Gastroesophageal sphincter (tissue), 4 donors: ENCODE data around the gene KNDC1. TPM values are rescaled to one million over a fixed set of nuclear protein-coding genes. Genes with fewer than 3 reads are reported as not detected.
"Not testable (repeated sequence)": the region's sequence is repeated elsewhere in the genome, so short reads cannot be mapped to it uniquely, and the experiment has no call there.

ENCODE experiments used
- ATAC-seq: fragments of 150-250 bp; one replicate; pipeline ENCODE4 v1.9.1; 2016; ENCODE audit warnings: mild to moderate bottlenecking, moderate library complexity
- H3K27ac ChIP-seq, 4 donors: fragments of 200-600 bp; sonication (generic) in 3 of 4; 1 replicate in 3 of 4; 2 replicates in 1 of 4; pipeline ENCODE4 v1.5.1; 2016 to 2019
- H3K27me3 ChIP-seq: fragments of 200-600 bp; sonication (generic); one replicate; pipeline ENCODE4 v1.5.1; 2019
- H3K36me3 ChIP-seq, 2 donors: fragments of 200-600 bp; sonication (generic); one replicate each; pipeline ENCODE4 v1.5.1; 2019; ENCODE audit warnings: control low read depth in 1 of 2
- H3K4me1 ChIP-seq, 3 donors: fragments of 200-600 bp; sonication (generic); 1 replicate in 2 of 3; 2 replicates in 1 of 3; pipeline ENCODE4 v1.5.1; 2016 to 2019; ENCODE audit warnings: control low read depth in 2 of 3
- H3K4me3 ChIP-seq, 2 donors: fragments of 200-600 bp; sonication (generic); one replicate each; pipeline ENCODE4 v1.5.1; 2019; ENCODE audit warnings: mild to moderate bottlenecking in 1 of 2, moderate library complexity in 1 of 2
- H3K9me3 ChIP-seq, 3 donors: fragments of 200-600 bp; sonication (generic); one replicate each; pipeline ENCODE4 v1.5.1; 2017 to 2019; ENCODE audit warnings: control low read depth in 2 of 3
- CTCF ChIP-seq, 4 experiments: fragments of 200-600 bp in 2 of 4; fragments of 450-650 bp in 2 of 4; sonication (generic) in 1 of 4; IDR thresholded peaks; one replicate each; pipeline ENCODE4 v1.5.1; 2017 to 2019; ENCODE audit warnings: antibody characterized with exemption in 4 of 4, mild to moderate bottlenecking in 2 of 4, moderate library complexity in 2 of 4
- EP300 ChIP-seq: sonication (generic); formaldehyde crosslinking; IDR thresholded peaks from one replicate; pipeline ENCODE4 v1.6.1; 2017; ENCODE audit warnings: antibody characterized with exemption, mild to moderate bottlenecking
- POLR2A ChIP-seq, 2 donors: fragments of 450-650 bp; IDR thresholded peaks; one replicate each; pipeline ENCODE4 v1.6.1; 2017; ENCODE audit warnings: antibody characterized with exemption in 2 of 2, mild to moderate bottlenecking in 2 of 2, moderate library complexity in 1 of 2
- POLR2AphosphoS5 ChIP-seq: sonication (generic); formaldehyde crosslinking; IDR thresholded peaks from one replicate; pipeline ENCODE4 v1.6.1; 2017; ENCODE audit warnings: antibody characterized with exemption
- WGBS, 2 donors: methylation state at CpG; one replicate each; pipeline ENCODE4 v1.1.5; 2018; ENCODE audit warnings: low coverage in 1 of 2; 5-methylcytosine and 5-hydroxymethylcytosine counted together
- total RNA-seq, 4 donors: library from RNA; depleted of rRNA; stranded (reverse); fragments of >200 nt; gene quantifications; one replicate each; pipeline ENCODE4 v1.1.0, GENCODE V29; 2016

Gene KNDC1
- total RNA-seq, 4 donors from 2014 or later: 0.62 to 3.4 (median 0.98) TPM

GRCh38 chr10:133131734-133132472 is 28.1 kb upstream of the KNDC1 start:
- no peak overlapping the region for H3K4me3 ChIP-seq
- TF ChIP-seq EP300: no peak
- TF ChIP-seq POLR2AphosphoS5: no peak
- TF ChIP-seq CTCF (IDR thresholded peaks at IDR 0.05): no peak
- no peak for TF ChIP-seq POLR2A (IDR thresholded peaks at IDR 0.05)
- 67 to 77% methylated on average over 11 to 12 of the region's 41 CpGs for WGBS, 2 donors
- H3K27ac ChIP-seq: no peak overlapping the region
- no peaks in the 10 kb centered on the region for H3K36me3 ChIP-seq
- H3K27me3 ChIP-seq: peaks cover 29% of the 10 kb centered on the region
- no peak for ATAC-seq
- no peaks in the 10 kb centered on the region for H3K4me1 ChIP-seq
- H3K9me3 ChIP-seq: no peaks in the 10 kb centered on the region

GRCh38 chr10:133132473-133133291 is 27.3 kb upstream of the KNDC1 start:
- Histone ChIP-seq H3K4me3 (no peak overlapping the region), H3K9me3 (no peaks in the 10 kb centered on the region), H3K27me3 (peaks cover 27% of the 10 kb centered on the region), H3K36me3 (no peaks in the 10 kb centered on the region), H3K27ac (no peak overlapping the region), H3K4me1 (no peaks in the 10 kb centered on the region)
- TF ChIP-seq POLR2A (IDR thresholded peaks at IDR 0.05): no peak
- WGBS, 2 donors: 91 to 92% methylated on average over 9 to 10 of the region's 26 CpGs
- ATAC-seq: no peak

GRCh38 chr10:133133471-133134231 is 26.4 kb upstream of the KNDC1 start:
- no peak overlapping the region for H3K27ac ChIP-seq
- peaks cover 29% of the 10 kb centered on the region for H3K27me3 ChIP-seq
- no peak for ATAC-seq
- H3K9me3 ChIP-seq: no peaks in the 10 kb centered on the region
- WGBS, 2 donors: 67 to 74% methylated on average over 2 to 6 of the region's 20 CpGs
- no peaks in the 10 kb centered on the region for H3K4me1 ChIP-seq
- no peak for TF ChIP-seq EP300
- no peaks in the 10 kb centered on the region for H3K36me3 ChIP-seq
- no peak overlapping the region for H3K4me3 ChIP-seq

- Histone ChIP-seq H3K27ac (no peak overlapping the region), H3K27me3 (peaks cover 24% of the 10 kb centered on the region), H3K4me3 (no peak overlapping the region), H3K9me3 (no peaks in the 10 kb centered on the region), H3K4me1 (no peaks in the 10 kb centered on the region), H3K36me3 (no peaks in the 10 kb centered on the region)
- ATAC-seq: no peak
- TF ChIP-seq CTCF (IDR thresholded peaks at IDR 0.05): no peak
- TF ChIP-seq POLR2AphosphoS5: no peak
- TF ChIP-seq EP300: no peak
- TF ChIP-seq POLR2A (IDR thresholded peaks at IDR 0.05): no peak
- 54 to 63% methylated on average over 6 to 14 of the region's 20 CpGs for WGBS, 2 donors
These were observed 25.5 kb upstream of the KNDC1 start for GRCh38 chr10:133134411-133135115.

GRCh38 chr10:133135116-133135465 is 24.9 kb upstream of the KNDC1 start:
- peaks cover 24% of the 10 kb centered on the region for H3K27me3 ChIP-seq
- no peak for TF ChIP-seq CTCF (IDR thresholded peaks at IDR 0.05)
- TF ChIP-seq EP300: no peak
- no peak for TF ChIP-seq POLR2A (IDR thresholded peaks at IDR 0.05)
- no peak for TF ChIP-seq POLR2AphosphoS5
- no peak for ATAC-seq
- no peaks in the 10 kb centered on the region for H3K4me1 ChIP-seq
- H3K36me3 ChIP-seq: no peaks in the 10 kb centered on the region
- no CpG with 5 or more reads among the region's 8 CpGs for WGBS, 2 donors
- no peak overlapping the region for H3K4me3 ChIP-seq
- no peak overlapping the region for H3K27ac ChIP-seq
- H3K9me3 ChIP-seq: no peaks in the 10 kb centered on the region

GRCh38 chr10:133137486-133138145 is 22.4 kb upstream of the KNDC1 start:
- H3K36me3 ChIP-seq, H3K4me1 ChIP-seq, H3K27ac ChIP-seq, H3K4me3 ChIP-seq, ATAC-seq, H3K9me3 ChIP-seq: not testable (repeated sequence)
- 83% methylated on average over 2 of the region's 12 CpGs; no CpG with 5 or more reads in 1 of the 2 donors for WGBS, 2 donors
- peaks cover 45% of the 10 kb centered on the region for H3K27me3 ChIP-seq
